ENCODE data around the gene PPP4R1. TPM values are rescaled to one million over a fixed set of nuclear protein-coding genes. Genes with fewer than 3 reads are reported as not detected.

PPP4R1 gene
- total and polyA plus RNA-seq, 8 donors = 97.6 to 163 (median 109) TPM

DNA sequence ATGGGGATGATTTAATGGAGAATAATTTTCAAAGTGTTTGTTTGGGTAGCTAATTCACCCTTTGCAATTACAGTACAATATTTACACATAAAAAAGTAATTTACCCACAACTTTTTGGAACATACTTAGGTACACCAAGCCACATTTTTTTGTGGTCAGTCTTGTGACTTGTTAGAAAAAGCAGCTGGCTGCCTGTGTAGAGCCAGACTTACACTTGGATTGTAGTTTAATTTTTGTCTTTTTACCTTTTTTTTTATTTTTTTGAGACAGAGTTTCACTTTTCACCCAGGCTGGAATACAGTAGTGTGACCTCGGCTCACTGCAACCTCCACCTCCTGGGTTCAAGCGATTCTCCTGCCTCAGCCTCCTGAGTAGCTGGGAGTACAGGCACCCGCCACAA is 93.7 kb downstream of the PPP4R1 start:
- no peaks in the 10 kb centered on the region for H3K27me3 ChIP-seq
- intact Hi-C loops (cut with DNase I) = no loop called here
- peaks cover 0 to 4% of the 10 kb centered on the region in 2 donors for H3K4me1 ChIP-seq
- no peak overlapping the region for H3K27ac ChIP-seq
- H3K9me3 ChIP-seq = no peaks in the 10 kb centered on the region
- DNase-seq (peak in 1 of 4 donors; percentile 10), ATAC-seq (no peak)
- no peak overlapping the region for H3K4me3 ChIP-seq
- TF ChIP-seq, protein P1, sequence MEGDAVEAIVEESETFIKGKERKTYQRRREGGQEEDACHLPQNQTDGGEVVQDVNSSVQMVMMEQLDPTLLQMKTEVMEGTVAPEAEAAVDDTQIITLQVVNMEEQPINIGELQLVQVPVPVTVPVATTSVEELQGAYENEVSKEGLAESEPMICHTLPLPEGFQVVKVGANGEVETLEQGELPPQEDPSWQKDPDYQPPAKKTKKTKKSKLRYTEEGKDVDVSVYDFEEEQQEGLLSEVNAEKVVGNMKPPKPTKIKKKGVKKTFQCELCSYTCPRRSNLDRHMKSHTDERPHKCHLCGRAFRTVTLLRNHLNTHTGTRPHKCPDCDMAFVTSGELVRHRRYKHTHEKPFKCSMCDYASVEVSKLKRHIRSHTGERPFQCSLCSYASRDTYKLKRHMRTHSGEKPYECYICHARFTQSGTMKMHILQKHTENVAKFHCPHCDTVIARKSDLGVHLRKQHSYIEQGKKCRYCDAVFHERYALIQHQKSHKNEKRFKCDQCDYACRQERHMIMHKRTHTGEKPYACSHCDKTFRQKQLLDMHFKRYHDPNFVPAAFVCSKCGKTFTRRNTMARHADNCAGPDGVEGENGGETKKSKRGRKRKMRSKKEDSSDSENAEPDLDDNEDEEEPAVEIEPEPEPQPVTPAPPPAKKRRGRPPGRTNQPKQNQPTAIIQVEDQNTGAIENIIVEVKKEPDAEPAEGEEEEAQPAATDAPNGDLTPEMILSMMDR (IDR thresholded peaks at IDR 0.05) = no peak
- H3K36me3 ChIP-seq = peaks cover 0 to 39% of the 10 kb centered on the region in 2 donors

DNA sequence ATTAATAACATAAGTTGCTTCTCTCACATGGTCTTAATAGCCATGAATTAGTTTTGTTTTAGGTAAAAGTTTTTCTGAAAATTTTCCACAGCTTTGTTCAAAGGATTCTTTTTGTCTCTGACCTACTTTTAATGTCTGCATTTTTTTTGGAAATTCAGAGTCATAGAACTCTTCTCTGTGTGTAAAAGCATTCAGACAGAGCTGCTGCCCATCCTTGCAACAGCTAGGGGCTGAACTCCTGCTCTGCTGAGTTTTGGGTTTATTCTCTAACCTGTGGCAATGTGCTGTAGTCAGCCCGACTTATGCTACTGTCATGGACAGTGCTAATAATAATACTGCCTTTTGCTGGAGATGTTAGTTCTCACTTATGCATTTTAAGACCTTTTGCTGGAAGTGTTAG is 95.0 kb downstream of the PPP4R1 start:
- peaks cover 0 to 29% of the 10 kb centered on the region in 2 donors for H3K36me3 ChIP-seq
- TF ChIP-seq, protein P1 (IDR thresholded peaks at IDR 0.05) = no peak
- H3K27ac ChIP-seq = no peak overlapping the region
- H3K9me3 ChIP-seq = no peaks in the 10 kb centered on the region
- ATAC-seq (peak; percentile 24), DNase-seq (no peak)
- peaks cover 0 to 4% of the 10 kb centered on the region in 2 donors for H3K4me1 ChIP-seq
- no peaks in the 10 kb centered on the region for H3K27me3 ChIP-seq
- intact Hi-C loops (cut with DNase I) = no loop called here
- no peak overlapping the region for H3K4me3 ChIP-seq

DNA sequence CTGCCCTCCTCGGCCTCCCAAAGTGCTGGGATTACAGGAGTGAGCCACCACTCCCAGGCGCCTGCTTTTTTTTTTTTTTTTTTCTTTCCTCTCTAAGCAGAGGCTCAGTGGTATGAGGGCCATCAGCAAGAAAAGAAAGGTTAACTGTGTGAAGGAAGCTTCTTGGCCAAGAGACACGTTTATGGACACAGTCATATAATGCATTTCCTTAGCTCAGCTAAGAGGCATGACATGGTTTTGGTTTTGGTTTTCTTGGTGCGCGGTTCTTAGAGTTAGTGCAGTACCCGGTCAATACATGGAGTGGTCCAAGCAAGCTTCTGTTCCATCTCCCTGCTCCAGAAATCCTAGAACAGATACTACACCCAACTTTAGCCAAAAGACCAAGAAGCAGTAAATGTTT is 96.5 kb downstream of the PPP4R1 start:
- peaks cover 0 to 4% of the 10 kb centered on the region in 2 donors for H3K4me1 ChIP-seq
- no peak for ATAC-seq
- DNase-seq = no peak
- no peaks in the 10 kb centered on the region for H3K27me3 ChIP-seq
- no peaks in the 10 kb centered on the region for H3K9me3 ChIP-seq
- H3K36me3 ChIP-seq = peaks cover 0 to 30% of the 10 kb centered on the region in 2 donors
- TF ChIP-seq, protein P1 (IDR thresholded peaks at IDR 0.05) = no peak
- H3K27ac ChIP-seq = no peak overlapping the region
- no peak overlapping the region for H3K4me3 ChIP-seq
- intact Hi-C loops (cut with DNase I) = no loop called here

DNA sequence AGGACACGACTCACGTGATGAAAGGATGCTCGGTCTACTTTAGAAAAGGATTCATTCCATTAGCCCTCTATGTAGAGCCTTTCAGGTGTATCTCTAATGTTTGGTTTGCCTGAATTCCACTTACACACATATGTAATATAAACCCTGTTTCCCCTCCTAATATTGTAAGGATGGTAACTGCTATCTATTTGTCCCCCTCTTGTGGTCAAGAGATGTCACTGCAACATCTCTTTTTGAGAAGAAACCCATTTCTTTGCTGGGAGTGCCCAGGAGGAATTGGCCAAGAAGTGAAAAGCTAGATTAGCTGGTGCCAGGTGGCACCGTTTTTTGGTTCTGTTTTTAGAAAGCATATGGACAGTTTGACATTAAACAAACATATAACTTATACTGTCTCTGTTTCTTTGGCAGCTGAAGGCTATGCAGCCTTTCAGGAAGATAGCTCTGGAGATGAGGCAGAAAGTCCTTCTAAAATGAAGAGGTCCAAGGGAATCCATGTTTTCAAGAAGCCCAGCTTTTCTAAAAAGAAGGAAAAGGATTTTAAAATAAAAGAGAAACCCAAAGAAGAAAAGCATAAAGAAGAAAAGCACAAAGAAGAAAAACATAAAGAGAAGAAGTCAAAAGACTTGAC is 97.8 kb downstream of the PPP4R1 start:
- Histone ChIP-seq H3K27ac (no peak overlapping the region), H3K9me3 (no peaks in the 10 kb centered on the region), H3K4me3 (no peak overlapping the region), H3K36me3 (peaks cover 0 to 21% of the 10 kb centered on the region in 2 donors), H3K27me3 (no peaks in the 10 kb centered on the region), H3K4me1 (peaks cover 0 to 4% of the 10 kb centered on the region in 2 donors)
- intact Hi-C loops (cut with DNase I) = no loop called here
- peak; percentile 86 for ATAC-seq
- TF ChIP-seq, protein P1 (IDR thresholded peaks at IDR 0.05) = peak; percentile 79 to 85
- DNase-seq = peak in 2 of 4 donors; percentile 36 to 39

DNA sequence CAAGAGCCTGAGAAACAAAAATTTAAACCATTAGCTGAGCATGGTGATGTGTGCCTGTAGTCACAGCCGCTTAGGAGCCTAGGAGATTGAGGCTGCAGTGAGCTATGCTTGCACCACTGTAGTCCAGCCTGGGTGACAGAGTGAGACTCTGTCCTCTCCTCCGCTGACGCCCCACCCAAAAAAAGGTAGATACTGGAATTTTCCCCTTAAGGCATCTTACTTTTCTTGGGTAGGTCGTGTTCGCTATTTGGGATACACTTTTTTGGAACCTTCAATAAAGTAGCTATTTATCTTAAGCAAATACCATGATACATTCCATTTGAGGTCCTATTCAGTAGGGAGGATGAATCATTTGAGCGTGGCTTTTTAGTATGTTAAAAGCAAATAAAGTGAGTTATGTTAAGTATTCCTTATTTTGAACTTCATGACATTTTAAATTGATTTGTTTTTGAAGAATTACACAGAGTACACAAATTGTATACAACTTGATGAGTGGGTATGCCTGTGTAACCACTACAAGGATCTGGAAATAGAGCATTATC is 100.3 kb downstream of the PPP4R1 start:
- Histone ChIP-seq H3K9me3 (no peaks in the 10 kb centered on the region), H3K4me3 (no peak overlapping the region), H3K4me1 (peaks cover 0 to 4% of the 10 kb centered on the region in 2 donors), H3K36me3 (peaks cover 0 to 21% of the 10 kb centered on the region in 2 donors), H3K27ac (no peak overlapping the region), H3K27me3 (no peaks in the 10 kb centered on the region)
- ATAC-seq (peak; percentile 45), DNase-seq (no peak)
- TF ChIP-seq, protein P1 (IDR thresholded peaks at IDR 0.05) = no peak
- intact Hi-C loops (cut with DNase I) = no loop called here

Measured in left lung (tissue), 10 donors.